ENCODE results near the gene IGSF21.

GRCh38 chr1:18411820-18412641, 304.4 kb downstream of the IGSF21 start:
- TF ChIP-seq, protein P1, sequence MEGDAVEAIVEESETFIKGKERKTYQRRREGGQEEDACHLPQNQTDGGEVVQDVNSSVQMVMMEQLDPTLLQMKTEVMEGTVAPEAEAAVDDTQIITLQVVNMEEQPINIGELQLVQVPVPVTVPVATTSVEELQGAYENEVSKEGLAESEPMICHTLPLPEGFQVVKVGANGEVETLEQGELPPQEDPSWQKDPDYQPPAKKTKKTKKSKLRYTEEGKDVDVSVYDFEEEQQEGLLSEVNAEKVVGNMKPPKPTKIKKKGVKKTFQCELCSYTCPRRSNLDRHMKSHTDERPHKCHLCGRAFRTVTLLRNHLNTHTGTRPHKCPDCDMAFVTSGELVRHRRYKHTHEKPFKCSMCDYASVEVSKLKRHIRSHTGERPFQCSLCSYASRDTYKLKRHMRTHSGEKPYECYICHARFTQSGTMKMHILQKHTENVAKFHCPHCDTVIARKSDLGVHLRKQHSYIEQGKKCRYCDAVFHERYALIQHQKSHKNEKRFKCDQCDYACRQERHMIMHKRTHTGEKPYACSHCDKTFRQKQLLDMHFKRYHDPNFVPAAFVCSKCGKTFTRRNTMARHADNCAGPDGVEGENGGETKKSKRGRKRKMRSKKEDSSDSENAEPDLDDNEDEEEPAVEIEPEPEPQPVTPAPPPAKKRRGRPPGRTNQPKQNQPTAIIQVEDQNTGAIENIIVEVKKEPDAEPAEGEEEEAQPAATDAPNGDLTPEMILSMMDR (IDR thresholded peaks at IDR 0.05), result no peak
- no peak for TF ChIP-seq CREB1 (CRISPR knock-in tag; IDR thresholded peaks at IDR 0.05)
- TF ChIP-seq STAT6 (CRISPR knock-in tag; conservative IDR thresholded peaks at IDR 0.05; ENCODE audit: low read depth), result no peak
- no peak for TF ChIP-seq MAX (CRISPR knock-in tag; IDR thresholded peaks at IDR 0.05)
- TF ChIP-seq, protein P2, sequence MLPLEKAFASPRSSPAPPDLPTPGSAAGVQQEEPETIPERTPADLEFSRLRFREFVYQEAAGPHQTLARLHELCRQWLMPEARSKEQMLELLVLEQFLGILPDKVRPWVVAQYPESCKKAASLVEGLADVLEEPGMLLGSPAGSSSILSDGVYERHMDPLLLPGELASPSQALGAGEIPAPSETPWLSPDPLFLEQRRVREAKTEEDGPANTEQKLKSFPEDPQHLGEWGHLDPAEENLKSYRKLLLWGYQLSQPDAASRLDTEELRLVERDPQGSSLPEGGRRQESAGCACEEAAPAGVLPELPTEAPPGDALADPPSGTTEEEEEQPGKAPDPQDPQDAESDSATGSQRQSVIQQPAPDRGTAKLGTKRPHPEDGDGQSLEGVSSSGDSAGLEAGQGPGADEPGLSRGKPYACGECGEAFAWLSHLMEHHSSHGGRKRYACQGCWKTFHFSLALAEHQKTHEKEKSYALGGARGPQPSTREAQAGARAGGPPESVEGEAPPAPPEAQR (CRISPR knock-in tag; IDR thresholded peaks at IDR 0.05), result no peak
- TF ChIP-seq E2F1 (CRISPR knock-in tag; IDR thresholded peaks at IDR 0.05), result no peak
- TF ChIP-seq JUN (CRISPR knock-in tag; IDR thresholded peaks at IDR 0.05), result no peak
- no peak for TF ChIP-seq RELA (CRISPR knock-in tag; IDR thresholded peaks at IDR 0.05; ENCODE audit: borderline replicate concordance)
- no peak for TF ChIP-seq CREM (CRISPR knock-in tag; IDR thresholded peaks at IDR 0.05)
- no peak for TF ChIP-seq SP1 (CRISPR knock-in tag; conservative IDR thresholded peaks at IDR 0.05)
- no peak for TF ChIP-seq ZNF423 (CRISPR knock-in tag; IDR thresholded peaks at IDR 0.05)
- TF ChIP-seq, protein P3, sequence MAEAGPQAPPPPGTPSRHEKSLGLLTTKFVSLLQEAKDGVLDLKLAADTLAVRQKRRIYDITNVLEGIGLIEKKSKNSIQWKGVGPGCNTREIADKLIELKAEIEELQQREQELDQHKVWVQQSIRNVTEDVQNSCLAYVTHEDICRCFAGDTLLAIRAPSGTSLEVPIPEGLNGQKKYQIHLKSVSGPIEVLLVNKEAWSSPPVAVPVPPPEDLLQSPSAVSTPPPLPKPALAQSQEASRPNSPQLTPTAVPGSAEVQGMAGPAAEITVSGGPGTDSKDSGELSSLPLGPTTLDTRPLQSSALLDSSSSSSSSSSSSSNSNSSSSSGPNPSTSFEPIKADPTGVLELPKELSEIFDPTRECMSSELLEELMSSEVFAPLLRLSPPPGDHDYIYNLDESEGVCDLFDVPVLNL (CRISPR knock-in tag; IDR thresholded peaks at IDR 0.05; ENCODE audit: borderline replicate concordance, low read depth), result no peak

Data from WTC11 (cell line).